GM12801 (cell line): ENCODE data around the gene LHFPL6.

Source experiments
- CTCF ChIP-seq: IDR thresholded peaks from one replicate; pipeline ENCODE4 v1.5.1; 2011; ENCODE audit warnings: control low read depth; ENCODE audit not compliant: insufficient read length; ENCODE audit errors: extremely low read depth

Gene LHFPL6

GRCh38 chr13:39498471-39499114, 104.4 kb downstream of the LHFPL6 start:
- no peak for TF ChIP-seq CTCF

GRCh38 chr13:39496506-39496905, 106.5 kb downstream of the LHFPL6 start:
- TF ChIP-seq CTCF: no peak

- TF ChIP-seq CTCF: no peak
Observed at GRCh38 chr13:39494633-39495032, 108.4 kb downstream of the LHFPL6 start.

- no peak for TF ChIP-seq CTCF
Observed at GRCh38 chr13:39494006-39494405, 109.0 kb downstream of the LHFPL6 start.

GRCh38 chr13:39490136-39490535, 112.9 kb downstream of the LHFPL6 start:
- no peak for TF ChIP-seq CTCF

- no peak for TF ChIP-seq CTCF
Observed at GRCh38 chr13:39486758-39487157, 116.2 kb downstream of the LHFPL6 start.

GRCh38 chr13:39485314-39485700, 117.7 kb downstream of the LHFPL6 start:
- TF ChIP-seq CTCF: no peak
